Islet precursor cell (in vitro differentiated cells): Measurements from ENCODE around the gene MMP2.

Experiments
- DNase-seq: peaks from one replicate; pipeline ENCODE4 v3.0.0-alpha.2; 2018

MMP2 gene

GRCh38 chr16:55521792-55522191, 42.8 kb downstream of the MMP2 start:
- no peak for DNase-seq

- DNase-seq = no peak
Observed at GRCh38 chr16:55526441-55526840, 47.4 kb downstream of the MMP2 start.

GRCh38 chr16:55527885-55528284, 48.9 kb downstream of the MMP2 start:
- DNase-seq = no peak

- no peak for DNase-seq
Observed at GRCh38 chr16:55529018-55529417, 50.0 kb downstream of the MMP2 start.

GRCh38 chr16:55530316-55530856, 51.4 kb downstream of the MMP2 start:
- no peak for DNase-seq

- no peak for DNase-seq
Observed at GRCh38 chr16:55532227-55532626, 53.2 kb downstream of the MMP2 start.

- no peak for DNase-seq
Observed at GRCh38 chr16:55534756-55535155, 55.8 kb downstream of the MMP2 start.

- no peak for DNase-seq
Observed at GRCh38 chr16:55539049-55539448, 60.1 kb downstream of the MMP2 start.

- DNase-seq = no peak
Observed at GRCh38 chr16:55539488-55539887, 60.5 kb downstream of the MMP2 start.

- no peak for DNase-seq
Observed at GRCh38 chr16:55540221-55540620, 61.2 kb downstream of the MMP2 start.

- no peak for DNase-seq
Observed at GRCh38 chr16:55542459-55543082, 63.6 kb downstream of the MMP2 start.

GRCh38 chr16:55543472-55543871, 64.5 kb downstream of the MMP2 start:
- DNase-seq = no peak

GRCh38 chr16:55552621-55553020, 73.6 kb downstream of the MMP2 start:
- peak; percentile 71 for DNase-seq

- no peak for DNase-seq
Observed at GRCh38 chr16:55555436-55555835, 76.4 kb downstream of the MMP2 start.
